Astrocyte (in vitro differentiated cells and primary cell): ENCODE measurements around the gene NUCKS1.

Experiments used
- EZH2 ChIP-seq: IDR thresholded peaks from 2 replicates; pipeline ENCODE4 v1.6.1; 2012; ENCODE audit warnings: mild to moderate bottlenecking, low read length, inconsistent platforms; ENCODE audit not compliant: insufficient read depth
- TF ChIP-seq, protein P1 (sequence below): IDR thresholded peaks from 2 replicates; pipeline ENCODE4 v1.5.1; 2011; ENCODE audit warnings: low read depth, mild to moderate bottlenecking, inconsistent platforms, low read length, moderate library complexity; ENCODE audit not compliant: insufficient read depth

DNA sequence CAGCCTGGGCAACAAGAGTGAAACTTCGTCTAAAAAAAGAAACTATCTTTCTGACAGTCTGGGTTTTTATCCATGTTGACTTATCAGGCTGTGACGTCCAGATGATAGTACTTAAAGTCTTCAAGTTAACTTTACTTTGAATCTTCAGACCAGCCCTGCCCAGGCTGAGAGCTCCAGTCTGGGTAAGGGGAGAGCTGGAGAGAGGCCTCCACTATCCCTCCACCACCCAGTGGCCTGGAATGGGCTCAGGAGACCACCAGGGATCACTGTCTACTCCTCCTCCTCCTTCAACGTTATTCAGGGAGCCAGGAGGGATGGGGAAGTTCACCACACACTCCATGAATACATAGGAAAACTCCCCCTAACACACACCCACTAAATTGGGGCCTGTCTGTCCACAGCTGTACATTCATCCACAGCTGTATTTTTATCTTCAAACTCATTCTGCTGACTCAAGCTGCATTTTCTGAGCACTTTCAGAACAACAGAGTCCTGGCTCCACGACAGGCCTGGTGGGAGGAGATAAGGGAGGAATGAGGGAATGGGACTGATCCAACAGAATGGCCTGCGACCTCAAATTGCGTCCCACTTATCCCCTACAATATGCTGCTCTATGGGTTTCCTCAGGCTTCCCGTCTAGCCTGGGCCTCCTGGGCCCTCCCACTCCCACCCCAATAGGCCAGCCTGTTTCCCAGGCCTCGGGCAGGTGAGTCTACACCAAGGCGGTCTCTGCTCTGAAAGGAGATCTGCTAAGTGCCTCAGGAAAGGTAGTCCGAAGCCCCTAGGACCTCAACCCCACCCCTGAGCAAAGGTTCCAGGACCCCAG is 71.5 kb downstream of the NUCKS1 start:
- TF ChIP-seq, protein P1, sequence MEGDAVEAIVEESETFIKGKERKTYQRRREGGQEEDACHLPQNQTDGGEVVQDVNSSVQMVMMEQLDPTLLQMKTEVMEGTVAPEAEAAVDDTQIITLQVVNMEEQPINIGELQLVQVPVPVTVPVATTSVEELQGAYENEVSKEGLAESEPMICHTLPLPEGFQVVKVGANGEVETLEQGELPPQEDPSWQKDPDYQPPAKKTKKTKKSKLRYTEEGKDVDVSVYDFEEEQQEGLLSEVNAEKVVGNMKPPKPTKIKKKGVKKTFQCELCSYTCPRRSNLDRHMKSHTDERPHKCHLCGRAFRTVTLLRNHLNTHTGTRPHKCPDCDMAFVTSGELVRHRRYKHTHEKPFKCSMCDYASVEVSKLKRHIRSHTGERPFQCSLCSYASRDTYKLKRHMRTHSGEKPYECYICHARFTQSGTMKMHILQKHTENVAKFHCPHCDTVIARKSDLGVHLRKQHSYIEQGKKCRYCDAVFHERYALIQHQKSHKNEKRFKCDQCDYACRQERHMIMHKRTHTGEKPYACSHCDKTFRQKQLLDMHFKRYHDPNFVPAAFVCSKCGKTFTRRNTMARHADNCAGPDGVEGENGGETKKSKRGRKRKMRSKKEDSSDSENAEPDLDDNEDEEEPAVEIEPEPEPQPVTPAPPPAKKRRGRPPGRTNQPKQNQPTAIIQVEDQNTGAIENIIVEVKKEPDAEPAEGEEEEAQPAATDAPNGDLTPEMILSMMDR = no peak
- no peak for TF ChIP-seq EZH2
